SK-N-SH (cell line): Measurements from ENCODE around the gene KRT75. TPM values are rescaled to one million over a fixed set of nuclear protein-coding genes. Genes with fewer than 3 reads are reported as not detected.

Experiments
- CTCF ChIA-PET: fragments of 300-600, 350-600 bp; formaldehyde crosslinking; extraction: SDS; loops from one replicate; lab custom pipeline; 2021; lab: Yijun Ruan, JAX
- POLR2A ChIA-PET: fragments of 350-600 bp; sonication (Branson Sonifier 250); formaldehyde crosslinking; extraction: SDS; loops from one replicate; lab custom pipeline; 2020; ENCODE audit warnings: antibody characterized with exemption, inconsistent platforms; lab: Yijun Ruan, JAX
- DNase-seq: peaks from one replicate; pipeline ENCODE4 v3.0.0; 2012
- H2AFZ ChIP-seq: fragments of 200-600 bp; sonication (generic); 2 replicates; pipeline ENCODE4 v1.8.1; 2016; ENCODE audit warnings: antibody characterized with exemption, mild to moderate bottlenecking, low read depth
- H3F3A ChIP-seq: fragments of 200-600 bp; sonication (generic); replicated peaks from 2 replicates; pipeline ENCODE3; 2016; ENCODE audit warnings: antibody characterized with exemption, mild to moderate bottlenecking; ENCODE audit not compliant: insufficient read depth
- H3K27ac ChIP-seq, 2 experiments: fragments of 200-500 bp in 1 of 2; fragments of 200-600 bp in 1 of 2; sonication (Bioruptor generic) in 1 of 2; sonication (generic), shearing (Covaris generic) in 1 of 2; 2 replicates each; pipeline versions ENCODE4 v1.5.1 to v1.6.1; 2014 to 2016; ENCODE audit warnings: low read depth in 2 of 2, inconsistent platforms in 1 of 2, low read length in 1 of 2, mild to moderate bottlenecking in 1 of 2, mixed read lengths in 1 of 2
- H3K27me3 ChIP-seq: fragments of 200-600 bp; sonication (generic), shearing (Covaris generic); 2 replicates; pipeline ENCODE4 v1.6.1; 2016; ENCODE audit warnings: mixed run types; ENCODE audit not compliant: insufficient read depth
- H3K36me3 ChIP-seq, 2 experiments: fragments of 200-500 bp in 1 of 2; fragments of 200-600 bp in 1 of 2; sonication (Bioruptor generic) in 1 of 2; sonication (generic) in 1 of 2; replicated peaks in 1 of 2; 2 replicates each; pipeline versions ENCODE3 to v1.5.1; 2014 to 2016; ENCODE audit warnings: low read length in 1 of 2, mild to moderate bottlenecking in 1 of 2; ENCODE audit not compliant: insufficient read depth in 2 of 2, control insufficient read depth in 1 of 2
- H3K4me1 ChIP-seq, 2 experiments: fragments of 200-500 bp in 1 of 2; fragments of 200-600 bp in 1 of 2; sonication (Bioruptor generic) in 1 of 2; sonication (generic), shearing (Covaris generic) in 1 of 2; 2 replicates each; pipeline versions ENCODE4 v1.5.1 to v1.6.1; 2014 to 2016; ENCODE audit warnings: low read depth in 1 of 2, low read length in 1 of 2, mixed run types in 1 of 2; ENCODE audit not compliant: insufficient read depth in 2 of 2, control insufficient read depth in 1 of 2
- H3K4me2 ChIP-seq: fragments of 200-600 bp; sonication (generic), shearing (Covaris generic); 2 replicates; pipeline ENCODE4 v1.6.1; 2017; ENCODE audit warnings: mixed run types
- H3K4me3 ChIP-seq, 2 experiments: fragments of 200-500 bp in 1 of 2; fragments of 200-600 bp in 1 of 2; sonication (Bioruptor generic) in 1 of 2; sonication (generic), shearing (Covaris generic) in 1 of 2; 2 replicates each; pipeline versions ENCODE4 v1.5.1 to v1.8.1; 2014 to 2016; ENCODE audit warnings: low read depth in 2 of 2, inconsistent platforms in 1 of 2, low read length in 1 of 2, mild to moderate bottlenecking in 1 of 2, mixed read lengths in 1 of 2, moderate library complexity in 1 of 2
- H3K79me2 ChIP-seq: fragments of 200-600 bp; sonication (generic); 2 replicates; pipeline ENCODE4 v1.8.1; 2017; ENCODE audit warnings: mild to moderate bottlenecking; ENCODE audit not compliant: insufficient read depth
- H3K9ac ChIP-seq: fragments of 200-600 bp; sonication (generic); 2 replicates; pipeline ENCODE4 v1.6.1; 2017; ENCODE audit warnings: mixed run types
- H3K9me2 ChIP-seq: fragments of 200-600 bp; sonication (generic); 2 replicates; pipeline ENCODE4 v1.6.1; 2017; ENCODE audit warnings: mixed run types
- H3K9me3 ChIP-seq: fragments of 200-600 bp; sonication (generic); 2 replicates; pipeline ENCODE4 v1.6.1; 2017; ENCODE audit warnings: mixed run types, mild to moderate bottlenecking, moderate library complexity
- H4K20me1 ChIP-seq: fragments of 200-600 bp; sonication (generic); 2 replicates; pipeline ENCODE4 v1.6.1; 2017; ENCODE audit warnings: mild to moderate bottlenecking, mixed run types; ENCODE audit not compliant: insufficient read depth
- ELF1 ChIP-seq: IDR thresholded peaks from 2 replicates; pipeline ENCODE4 v1.4.0; 2012
- EP300 ChIP-seq, 2 experiments: IDR thresholded peaks; 2 replicates each; pipeline versions ENCODE4 v1.4.0 to v1.6.1; 2012; ENCODE audit warnings: borderline replicate concordance in 1 of 2, low read depth in 1 of 2, low read length in 1 of 2
- FOXJ3 ChIP-seq: sonication (generic); formaldehyde crosslinking; IDR thresholded peaks from 2 replicates; pipeline ENCODE4 v1.5.1; 2020; ENCODE audit warnings: mild to moderate bottlenecking, missing genetic modification reagents
- NFIC ChIP-seq: IDR thresholded peaks from 2 replicates; pipeline ENCODE4 v1.4.0; 2012; ENCODE audit warnings: borderline replicate concordance
- RAD21 ChIP-seq: IDR thresholded peaks from 2 replicates; pipeline ENCODE4 v1.6.1; 2012; ENCODE audit warnings: mild to moderate bottlenecking, low read length
- RCOR1 ChIP-seq: fragments of 150-350 bp; IDR thresholded peaks from 2 replicates; pipeline ENCODE4 v1.6.1; 2017; ENCODE audit warnings: antibody characterized with exemption, low read length
- SMC3 ChIP-seq: IDR thresholded peaks from 2 replicates; pipeline ENCODE4 v1.6.1; 2012; ENCODE audit warnings: low read depth, low read length, improper control_type of control experiment
- TCF12 ChIP-seq: IDR thresholded peaks from 2 replicates; pipeline ENCODE4 v1.4.0; 2012
- WGBS: methylation state at CpG from one replicate; pipeline ENCODE4 v1.1.6; 2017; ENCODE audit warnings: low lambda C conversion rate; 5-methylcytosine and 5-hydroxymethylcytosine counted together
- polyA plus RNA-seq, 3 experiments: library from polyadenylated mRNA; depleted of rRNA; stranded (reverse); fragments of >200 nt; gene quantifications; 2 replicates each; pipeline ENCODE4 v1.2.3, GENCODE V29; 2012
- TF ChIP-seq, protein P1 (sequence below): IDR thresholded peaks from 2 replicates; pipeline ENCODE4 v1.4.0; 2012; ENCODE audit warnings: low read depth, borderline replicate concordance
- TF ChIP-seq, protein P2 (sequence below): IDR thresholded peaks from 2 replicates; pipeline ENCODE4; 2012
- TF ChIP-seq, protein P3 (sequence below): fragments of 200-600 bp; sonication (generic); IDR thresholded peaks from 2 replicates; pipeline ENCODE4 v1.6.1; 2017; ENCODE audit warnings: antibody characterized with exemption, mild to moderate bottlenecking, moderate library complexity
- TF ChIP-seq, protein P4 (sequence below): fragments of 150-350 bp; IDR thresholded peaks from 2 replicates; pipeline ENCODE4 v1.6.1; 2017; ENCODE audit warnings: antibody characterized with exemption, low read length, low read depth, borderline replicate concordance

Gene KRT75
- polyA plus RNA-seq, 1 of the 3 experiments (the other 2 are of a cell fraction), result not detected

DNA sequence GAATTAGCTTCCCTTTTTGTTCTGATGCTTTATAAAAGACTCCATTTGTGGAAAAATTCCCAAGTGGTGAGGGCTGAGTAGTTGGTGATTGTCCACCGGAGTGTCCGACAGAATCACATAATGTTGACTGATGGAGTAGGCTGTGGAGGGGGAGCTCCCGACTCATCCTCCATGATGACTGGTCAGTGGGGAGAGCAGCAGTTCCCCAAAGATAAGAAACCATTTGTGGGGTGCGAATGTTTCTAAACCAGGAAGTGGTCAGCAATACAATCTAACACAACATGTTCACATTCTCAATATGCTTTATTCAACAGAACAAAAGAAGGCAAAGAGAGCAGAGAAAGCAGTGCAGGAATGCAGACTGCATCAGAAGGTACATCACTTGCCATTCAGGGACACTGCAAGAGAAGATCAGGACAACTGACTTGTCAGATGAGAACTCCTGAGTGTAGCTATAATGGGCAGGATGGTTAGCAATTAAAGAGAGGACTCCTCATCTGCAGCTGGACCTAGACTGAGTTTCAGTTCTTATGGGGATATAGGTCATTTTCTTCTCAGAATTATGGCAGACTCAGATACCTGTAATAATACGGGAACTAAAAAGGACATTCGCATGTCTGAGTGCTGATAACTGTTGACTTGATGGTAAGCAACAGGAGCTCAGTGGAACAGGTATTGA is 12.3 kb upstream of the KRT75 start:
- Histone ChIP-seq H3K27me3 (peaks cover 31% of the 10 kb centered on the region), H3K9me3 (no peaks in the 10 kb centered on the region), H3K27ac (no peak overlapping the region), H3K9me2 (no peaks in the 10 kb centered on the region), H4K20me1 (no peaks in the 10 kb centered on the region), H3K4me2 (no peak overlapping the region), H3K4me3 (no peak overlapping the region), H3F3A (peaks cover 10% of the 10 kb centered on the region), H3K4me1 (peaks cover 0 to 7% of the 10 kb centered on the region in 2 experiments; a peak in 2 of 4 replicates), H3K79me2 (no peaks in the 10 kb centered on the region), H3K36me3 (no peaks in the 10 kb centered on the region), H3K9ac (no peak overlapping the region), H2AFZ (no peak overlapping the region)
- no peak for TF ChIP-seq ELF1
- TF ChIP-seq RAD21, result no peak
- POLR2A ChIA-PET, result no interaction called here
- DNase-seq, result no peak
- WGBS, result 36% methylated on average over 6 of the region's 6 CpGs
- CTCF ChIA-PET, result interaction anchor here (2.8 kb wide), 1 partner anchor 438 kb away, joined by 6 read pairs; no protein-coding TSS in a partner anchor

DNA sequence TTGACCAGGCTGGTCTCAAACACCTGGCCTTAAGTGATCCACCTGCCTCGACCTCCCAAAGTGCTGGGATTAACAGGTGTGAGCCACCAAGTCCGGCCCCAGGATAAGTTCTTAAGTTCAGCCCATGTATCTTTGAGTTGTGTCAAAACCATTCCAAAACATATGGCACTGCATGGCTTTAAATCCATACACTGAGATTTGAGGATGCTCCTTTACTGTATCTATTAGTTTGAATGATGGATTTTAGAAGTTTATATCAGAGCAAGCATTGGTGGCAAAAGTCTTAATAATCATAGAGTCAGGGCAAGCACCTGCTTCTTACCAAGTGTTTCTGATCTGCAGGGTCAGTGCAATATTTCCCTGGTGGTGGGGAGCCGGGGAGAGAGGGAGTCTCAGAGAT is 11.7 kb upstream of the KRT75 start:
- 0% methylated on average over 3 of the region's 3 CpGs for WGBS
- H3F3A ChIP-seq, result peaks cover 17% of the 10 kb centered on the region
- no peaks in the 10 kb centered on the region for H3K36me3 ChIP-seq
- no peaks in the 10 kb centered on the region for H3K9me3 ChIP-seq
- no peaks in the 10 kb centered on the region for H3K79me2 ChIP-seq
- POLR2A ChIA-PET, result no interaction called here
- no peak overlapping the region for H3K9ac ChIP-seq
- no peak overlapping the region for H3K4me2 ChIP-seq
- CTCF ChIA-PET, result interaction anchor here (2.8 kb wide), 1 partner anchor 439 kb away, joined by 6 read pairs; no protein-coding TSS in a partner anchor
- no peaks in the 10 kb centered on the region for H3K9me2 ChIP-seq
- H3K4me3 ChIP-seq, result no peak overlapping the region
- no peak for DNase-seq
- H2AFZ ChIP-seq, result no peak overlapping the region
- H3K27ac ChIP-seq, result no peak overlapping the region
- TF ChIP-seq RCOR1 (no peak), EP300 (IDR thresholded peaks at IDR 0.05; ENCODE audit: borderline replicate concordance in 1 of 2, low read depth in 1 of 2, low read length in 1 of 2) (no peak)
- TF ChIP-seq, all 33 proteins: peak for 0
- Histone ChIP-seq H3K4me1 (peaks cover 0 to 13% of the 10 kb centered on the region in 2 experiments; a peak in 2 of 4 replicates), H4K20me1 (no peaks in the 10 kb centered on the region), H3K27me3 (peaks cover 31% of the 10 kb centered on the region)

DNA sequence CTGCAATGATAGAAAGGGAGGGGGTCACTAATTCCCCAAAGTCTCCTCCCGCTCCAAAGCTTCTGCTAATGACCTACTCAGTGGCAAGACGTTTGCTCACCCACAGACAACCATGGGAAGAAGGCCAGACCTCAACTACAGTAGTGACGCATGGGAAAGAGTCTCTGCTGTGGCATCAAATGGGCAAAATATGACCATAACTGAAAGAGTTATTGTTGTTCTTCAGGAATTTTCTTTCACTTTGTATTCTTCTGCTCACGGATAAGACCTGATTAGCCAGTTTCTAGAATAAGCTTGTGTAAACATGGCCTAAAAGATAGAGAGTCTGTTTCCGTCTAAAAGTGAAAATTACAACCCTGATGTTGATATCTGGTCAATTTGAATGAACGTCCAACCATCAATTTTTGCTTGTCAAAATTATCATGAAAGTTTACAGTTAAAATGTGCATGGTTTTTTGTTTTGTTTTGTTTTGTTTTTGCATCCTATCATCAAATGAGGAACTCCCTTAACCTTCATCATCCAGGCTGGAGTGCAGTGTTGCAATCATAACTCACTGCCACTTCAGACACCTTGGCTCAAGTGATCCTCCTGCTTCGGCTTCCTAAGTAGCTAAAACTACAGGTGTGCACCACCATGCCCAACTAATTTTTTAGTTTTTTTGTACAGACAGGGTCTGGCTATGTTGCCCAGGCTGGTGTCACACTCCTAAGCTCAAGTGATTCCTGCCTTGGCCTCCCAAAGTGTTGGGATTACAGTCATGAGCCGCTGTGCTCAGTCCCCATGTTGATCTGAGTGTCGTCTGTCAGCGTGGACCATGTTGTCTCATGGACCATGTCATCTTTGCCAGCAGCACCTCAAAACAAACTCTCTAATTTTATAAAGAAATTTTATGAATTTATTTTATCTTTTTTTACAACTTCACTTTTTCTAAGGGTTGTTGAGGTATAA is 10.8 kb upstream of the KRT75 start:
- POLR2A ChIA-PET, result no interaction called here
- TF ChIP-seq, protein P1, sequence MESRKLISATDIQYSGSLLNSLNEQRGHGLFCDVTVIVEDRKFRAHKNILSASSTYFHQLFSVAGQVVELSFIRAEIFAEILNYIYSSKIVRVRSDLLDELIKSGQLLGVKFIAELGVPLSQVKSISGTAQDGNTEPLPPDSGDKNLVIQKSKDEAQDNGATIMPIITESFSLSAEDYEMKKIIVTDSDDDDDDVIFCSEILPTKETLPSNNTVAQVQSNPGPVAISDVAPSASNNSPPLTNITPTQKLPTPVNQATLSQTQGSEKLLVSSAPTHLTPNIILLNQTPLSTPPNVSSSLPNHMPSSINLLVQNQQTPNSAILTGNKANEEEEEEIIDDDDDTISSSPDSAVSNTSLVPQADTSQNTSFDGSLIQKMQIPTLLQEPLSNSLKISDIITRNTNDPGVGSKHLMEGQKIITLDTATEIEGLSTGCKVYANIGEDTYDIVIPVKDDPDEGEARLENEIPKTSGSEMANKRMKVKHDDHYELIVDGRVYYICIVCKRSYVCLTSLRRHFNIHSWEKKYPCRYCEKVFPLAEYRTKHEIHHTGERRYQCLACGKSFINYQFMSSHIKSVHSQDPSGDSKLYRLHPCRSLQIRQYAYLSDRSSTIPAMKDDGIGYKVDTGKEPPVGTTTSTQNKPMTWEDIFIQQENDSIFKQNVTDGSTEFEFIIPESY, result no peak
- TF ChIP-seq NFIC (no peak), TCF12 (no peak), FOXJ3 (CRISPR knock-in tag) (no peak), SMC3 (no peak), EP300 (IDR thresholded peaks at IDR 0.05; ENCODE audit: borderline replicate concordance in 1 of 2, low read depth in 1 of 2, low read length in 1 of 2) (no peak)
- TF ChIP-seq, protein P2, sequence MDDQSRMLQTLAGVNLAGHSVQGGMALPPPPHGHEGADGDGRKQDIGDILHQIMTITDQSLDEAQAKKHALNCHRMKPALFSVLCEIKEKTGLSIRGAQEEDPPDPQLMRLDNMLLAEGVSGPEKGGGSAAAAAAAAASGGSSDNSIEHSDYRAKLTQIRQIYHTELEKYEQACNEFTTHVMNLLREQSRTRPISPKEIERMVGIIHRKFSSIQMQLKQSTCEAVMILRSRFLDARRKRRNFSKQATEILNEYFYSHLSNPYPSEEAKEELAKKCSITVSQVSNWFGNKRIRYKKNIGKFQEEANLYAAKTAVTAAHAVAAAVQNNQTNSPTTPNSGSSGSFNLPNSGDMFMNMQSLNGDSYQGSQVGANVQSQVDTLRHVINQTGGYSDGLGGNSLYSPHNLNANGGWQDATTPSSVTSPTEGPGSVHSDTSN, result no peak
- TF ChIP-seq, protein P3, sequence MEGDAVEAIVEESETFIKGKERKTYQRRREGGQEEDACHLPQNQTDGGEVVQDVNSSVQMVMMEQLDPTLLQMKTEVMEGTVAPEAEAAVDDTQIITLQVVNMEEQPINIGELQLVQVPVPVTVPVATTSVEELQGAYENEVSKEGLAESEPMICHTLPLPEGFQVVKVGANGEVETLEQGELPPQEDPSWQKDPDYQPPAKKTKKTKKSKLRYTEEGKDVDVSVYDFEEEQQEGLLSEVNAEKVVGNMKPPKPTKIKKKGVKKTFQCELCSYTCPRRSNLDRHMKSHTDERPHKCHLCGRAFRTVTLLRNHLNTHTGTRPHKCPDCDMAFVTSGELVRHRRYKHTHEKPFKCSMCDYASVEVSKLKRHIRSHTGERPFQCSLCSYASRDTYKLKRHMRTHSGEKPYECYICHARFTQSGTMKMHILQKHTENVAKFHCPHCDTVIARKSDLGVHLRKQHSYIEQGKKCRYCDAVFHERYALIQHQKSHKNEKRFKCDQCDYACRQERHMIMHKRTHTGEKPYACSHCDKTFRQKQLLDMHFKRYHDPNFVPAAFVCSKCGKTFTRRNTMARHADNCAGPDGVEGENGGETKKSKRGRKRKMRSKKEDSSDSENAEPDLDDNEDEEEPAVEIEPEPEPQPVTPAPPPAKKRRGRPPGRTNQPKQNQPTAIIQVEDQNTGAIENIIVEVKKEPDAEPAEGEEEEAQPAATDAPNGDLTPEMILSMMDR, result no peak
- TF ChIP-seq, protein P4, sequence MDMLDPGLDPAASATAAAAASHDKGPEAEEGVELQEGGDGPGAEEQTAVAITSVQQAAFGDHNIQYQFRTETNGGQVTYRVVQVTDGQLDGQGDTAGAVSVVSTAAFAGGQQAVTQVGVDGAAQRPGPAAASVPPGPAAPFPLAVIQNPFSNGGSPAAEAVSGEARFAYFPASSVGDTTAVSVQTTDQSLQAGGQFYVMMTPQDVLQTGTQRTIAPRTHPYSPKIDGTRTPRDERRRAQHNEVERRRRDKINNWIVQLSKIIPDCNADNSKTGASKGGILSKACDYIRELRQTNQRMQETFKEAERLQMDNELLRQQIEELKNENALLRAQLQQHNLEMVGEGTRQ, result no peak

More for the DNA sequence above, 10.8 kb upstream of the KRT75 start:
- Histone ChIP-seq H3K9ac (no peak overlapping the region), H3K27me3 (peaks cover 27% of the 10 kb centered on the region; the same call in 1 of the 2 replicates), H3K4me1 (peaks cover 0 to 13% of the 10 kb centered on the region in 2 experiments; a peak in 2 of 4 replicates), H3K9me3 (no peaks in the 10 kb centered on the region), H3F3A (peaks cover 23% of the 10 kb centered on the region), H2AFZ (no peak overlapping the region), H3K4me2 (no peak overlapping the region), H3K36me3 (no peaks in the 10 kb centered on the region), H3K79me2 (no peaks in the 10 kb centered on the region), H3K27ac (no peak overlapping the region), H3K9me2 (no peaks in the 10 kb centered on the region), H3K4me3 (no peak overlapping the region), H4K20me1 (no peaks in the 10 kb centered on the region)
- CTCF ChIA-PET, result interaction anchor here (2.8 kb wide), 1 partner anchor 440 kb away, joined by 6 read pairs; no protein-coding TSS in a partner anchor
- no peak for DNase-seq
- WGBS, result 27% methylated on average over 10 of the region's 10 CpGs
